ENCODE results near the gene SLC66A1.

SLC66A1 gene

GRCh38 chr1:19321071-19321470 is 8.9 kb downstream of the SLC66A1 start:
- no peak for DNase-seq
- intact Hi-C loops (cut with DNase I) = no loop called here

DNA sequence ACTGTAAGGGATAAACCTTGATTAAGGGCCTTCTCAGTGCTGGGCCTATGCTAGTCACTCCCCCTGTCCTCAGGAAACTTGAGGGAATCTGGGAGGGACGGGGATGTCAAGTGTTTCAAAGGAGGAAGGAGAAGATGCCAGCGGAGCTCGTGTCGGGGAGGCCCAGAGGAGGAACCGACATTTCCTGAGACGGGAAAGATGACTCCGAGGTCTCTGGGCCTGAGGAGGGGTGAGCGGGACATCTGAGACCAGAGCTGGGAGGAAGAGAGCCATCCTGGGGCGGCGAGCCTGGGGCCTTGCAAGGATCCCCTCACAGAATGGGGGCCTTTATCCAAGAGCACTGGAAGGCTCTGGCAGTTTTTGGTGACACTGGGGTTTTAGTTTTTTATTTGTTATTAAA is 10.4 kb downstream of the SLC66A1 start:
- DNase-seq = no peak
- intact Hi-C loops (cut with DNase I) = no loop called here

- DNase-seq = no peak
- intact Hi-C loops (cut with DNase I) = no loop called here
These were observed 12.0 kb downstream of the SLC66A1 start for GRCh38 chr1:19323987-19324664.

- DNase-seq = no peak
- intact Hi-C loops (cut with DNase I) = no loop called here
These were observed 12.5 kb downstream of the SLC66A1 start for GRCh38 chr1:19324665-19324990.

GRCh38 chr1:19325368-19325957 is 13.3 kb downstream of the SLC66A1 start:
- intact Hi-C loops (cut with DNase I) = no loop called here

DNA sequence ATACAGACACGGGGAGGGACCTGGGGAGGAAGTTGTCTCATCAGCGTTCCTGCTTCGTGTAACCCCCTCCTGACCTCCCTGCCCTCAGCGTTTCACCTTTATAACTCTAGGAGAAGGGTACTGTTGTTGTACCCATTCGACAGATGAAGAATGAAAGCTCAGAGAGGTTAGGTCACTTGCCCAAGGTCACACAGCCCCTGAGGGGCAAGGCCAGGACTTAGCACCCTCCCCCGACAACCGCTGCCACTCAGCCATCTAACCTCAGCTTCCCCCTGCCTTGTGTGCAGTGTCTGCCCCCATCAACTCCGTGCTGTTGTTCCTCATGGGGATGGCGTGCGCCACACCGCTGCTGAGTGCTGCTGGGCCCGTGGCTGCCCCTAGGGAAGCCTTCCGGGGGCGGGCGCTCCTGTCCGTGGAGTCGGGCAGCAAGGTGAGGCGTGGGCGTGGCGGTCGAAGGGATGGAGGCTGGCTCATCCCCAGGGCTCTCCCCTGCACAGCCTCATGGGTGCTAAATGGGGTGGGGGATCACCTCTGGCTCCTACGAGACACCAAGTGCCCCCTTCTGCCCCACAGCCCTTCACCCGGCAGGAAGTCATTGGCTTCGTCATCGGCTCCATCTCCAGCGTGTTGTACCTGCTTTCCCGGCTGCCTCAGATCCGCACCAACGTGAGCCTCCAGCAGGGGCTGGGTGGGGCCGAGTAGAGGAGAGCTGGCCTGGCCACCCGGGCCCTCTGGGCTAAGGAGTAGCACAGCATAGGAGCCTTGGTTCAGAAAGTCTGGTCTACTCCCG is 14.0 kb downstream of the SLC66A1 start:
- DNase-seq = no peak
- intact Hi-C loops (cut with DNase I) = no loop called here

More at GRCh38 chr1:19325368-19325957, 13.3 kb downstream of the SLC66A1 start:
- DNase-seq = no peak

GRCh38 chr1:19326748-19327065 is 14.6 kb downstream of the SLC66A1 start:
- no peak for DNase-seq
- intact Hi-C loops (cut with DNase I) = no loop called here

- no peak for DNase-seq
- intact Hi-C loops (cut with DNase I) = no loop called here
These were observed 15.2 kb downstream of the SLC66A1 start for GRCh38 chr1:19327301-19327700.

DNA sequence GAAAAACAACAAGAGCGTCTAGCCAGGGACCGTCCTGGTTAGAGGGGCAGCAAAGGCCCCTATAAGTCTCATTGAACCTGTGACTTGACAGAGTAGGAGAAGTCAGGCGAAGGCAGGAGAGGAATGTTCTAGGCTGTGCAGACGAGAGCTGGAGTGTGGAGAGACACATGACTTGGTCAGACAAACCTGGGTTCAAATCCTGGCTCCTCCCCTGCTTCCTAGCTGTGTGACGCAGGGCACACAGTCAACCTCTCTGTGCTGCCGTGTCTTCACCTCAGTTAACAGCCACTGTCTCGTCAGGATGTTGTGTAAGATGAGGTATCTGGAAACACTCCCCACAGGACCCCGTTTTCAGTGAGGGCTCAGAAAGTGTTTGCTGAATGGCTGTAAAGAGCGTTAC is 15.6 kb downstream of the SLC66A1 start:
- no peak for DNase-seq
- intact Hi-C loops (cut with DNase I) = no loop called here

DNA sequence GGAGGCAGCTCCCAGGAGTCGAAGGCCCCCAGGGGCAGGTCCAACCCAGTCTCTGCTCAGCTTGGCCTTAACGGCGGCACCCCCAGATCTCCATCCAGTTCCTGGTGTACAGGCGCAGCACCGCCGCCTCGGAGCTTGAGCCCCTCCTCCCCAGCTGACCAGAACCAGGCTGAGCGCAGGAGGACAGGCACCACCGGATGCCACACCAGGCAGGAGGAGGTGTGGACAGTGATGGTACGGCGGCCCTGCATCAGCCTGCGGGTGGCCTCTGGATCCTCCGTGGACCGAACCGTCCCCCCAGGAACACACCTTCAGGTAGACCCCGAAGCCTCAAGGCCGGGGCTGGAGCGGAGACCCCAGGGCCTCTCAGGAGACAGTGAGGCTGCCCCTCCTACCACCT is 16.4 kb downstream of the SLC66A1 start:
- no peak for DNase-seq
- intact Hi-C loops (cut with DNase I) = no loop called here

DNA sequence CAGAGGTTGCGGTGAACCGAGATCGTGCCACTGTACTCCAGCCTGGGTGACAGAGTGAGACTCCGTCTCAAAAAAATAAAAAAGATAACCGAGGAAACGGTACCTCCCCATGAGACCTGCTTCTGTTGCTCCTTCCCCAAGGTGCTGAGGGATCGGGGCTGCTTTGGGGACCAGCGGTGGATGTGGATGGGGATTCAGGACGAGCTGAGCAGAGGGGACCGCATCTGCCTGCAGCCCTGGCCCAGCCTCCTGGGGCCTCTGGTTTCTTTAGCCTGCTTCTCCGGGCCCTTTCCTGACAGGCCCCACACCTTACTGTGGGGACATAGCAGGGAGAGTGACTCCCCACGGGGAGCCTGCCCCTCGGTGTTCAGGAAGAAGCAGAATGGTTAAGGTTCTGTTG is 17.1 kb downstream of the SLC66A1 start:
- DNase-seq = no peak
- intact Hi-C loops (cut with DNase I) = no loop called here

DNA sequence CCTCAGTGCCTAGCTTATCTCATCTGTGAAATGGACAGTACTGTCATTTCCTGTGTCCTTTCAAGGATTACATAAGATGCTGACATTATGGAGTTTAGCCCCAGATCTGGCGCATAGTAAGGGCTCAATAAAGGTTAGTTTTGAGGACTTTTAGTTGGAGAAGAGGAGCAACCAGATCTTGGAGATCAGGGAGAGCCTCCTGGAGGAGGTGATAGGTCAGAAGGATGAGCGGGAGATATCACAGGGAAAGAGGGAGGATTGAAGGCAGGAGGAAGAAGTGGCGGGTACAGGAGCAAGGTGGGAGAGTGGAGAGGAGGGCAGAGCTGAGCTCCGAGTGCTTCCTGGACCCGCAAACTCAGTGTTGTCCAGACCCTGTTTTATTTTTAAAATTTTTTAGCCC is 17.5 kb downstream of the SLC66A1 start:
- intact Hi-C loops (cut with DNase I) = no loop called here
- no peak for DNase-seq

GRCh38 chr1:19330449-19331135 is 18.5 kb downstream of the SLC66A1 start:
- intact Hi-C loops (cut with DNase I) = no loop called here
- no peak for DNase-seq

DNA sequence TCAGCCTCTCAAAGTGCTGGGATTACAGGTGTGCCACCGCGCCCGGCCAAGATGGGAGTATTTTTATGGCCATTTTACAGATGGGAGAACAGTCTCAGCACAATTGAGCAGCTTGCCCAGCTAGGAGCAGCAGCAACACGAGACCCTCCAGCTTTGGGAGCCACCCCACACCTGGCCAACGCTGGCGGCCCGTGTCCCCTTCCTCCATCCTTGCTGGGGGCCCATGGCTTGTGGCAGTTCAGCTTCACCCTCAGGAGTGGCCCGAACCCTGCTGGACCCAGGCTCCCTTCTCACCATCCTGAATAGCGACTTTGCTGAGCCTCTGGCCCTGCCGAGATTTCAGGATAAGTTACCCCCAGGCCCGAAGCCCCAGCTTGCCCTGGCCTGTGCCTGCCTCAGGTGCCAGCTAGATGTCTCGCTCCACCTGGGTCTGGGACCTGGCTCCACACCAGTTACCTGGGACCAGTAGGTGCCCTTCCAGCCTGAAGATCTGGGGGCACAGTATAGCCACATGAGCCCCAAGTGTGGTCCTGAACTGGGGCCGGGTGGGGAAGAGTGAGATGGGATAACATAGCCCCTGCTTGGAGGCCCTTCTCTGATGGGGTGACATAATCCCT is 19.2 kb downstream of the SLC66A1 start:
- no peak for DNase-seq
- intact Hi-C loops (cut with DNase I) = no loop called here

- intact Hi-C loops (cut with DNase I) = no loop called here
- no peak for DNase-seq
These were observed 20.7 kb downstream of the SLC66A1 start for GRCh38 chr1:19332832-19333231.

GRCh38 chr1:19333587-19334354 is 21.6 kb downstream of the SLC66A1 start:
- no peak for DNase-seq
- intact Hi-C loops (cut with DNase I) = no loop called here

DNA sequence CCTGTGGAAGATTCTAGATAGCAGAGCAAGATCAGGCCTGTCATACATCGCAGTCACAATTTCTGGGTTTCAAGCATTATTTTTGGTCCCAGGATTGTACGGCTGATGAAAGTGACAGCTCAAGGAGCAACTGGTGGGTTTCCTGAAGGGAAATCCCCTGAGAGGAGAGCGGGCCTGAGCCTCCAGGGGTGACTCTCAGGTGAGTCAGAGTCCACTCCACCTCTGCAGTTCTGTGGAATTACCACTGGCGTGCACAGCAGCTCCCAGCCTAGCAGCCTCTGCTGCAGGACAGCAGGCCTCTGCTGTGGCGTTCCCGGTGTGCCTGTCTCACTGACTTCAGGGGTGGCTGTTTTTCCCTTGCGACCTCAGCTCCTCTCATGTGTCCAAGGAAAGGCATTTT is 24.4 kb downstream of the SLC66A1 start:
- DNase-seq = no peak
- intact Hi-C loops (cut with DNase I) = no loop called here

DNA sequence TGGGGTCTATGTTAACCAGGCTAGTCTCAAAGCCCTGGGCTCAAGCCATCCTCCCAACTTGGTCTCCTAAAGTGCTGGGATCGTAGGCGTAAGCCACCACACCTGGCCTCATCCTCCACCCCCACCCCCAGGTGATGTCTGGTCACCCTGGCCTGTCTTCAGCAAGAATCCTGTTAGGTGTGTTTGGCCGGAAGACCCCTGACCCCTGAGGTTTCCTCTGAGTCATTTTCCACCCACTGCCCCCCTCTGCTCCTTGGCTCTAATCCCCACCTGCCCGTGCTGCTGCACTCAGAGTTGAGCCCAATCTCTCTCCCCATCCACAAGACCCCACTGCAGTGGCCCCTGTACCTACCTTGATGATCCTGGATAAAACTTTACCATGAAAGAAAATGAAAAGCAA is 25.2 kb downstream of the SLC66A1 start:
- DNase-seq = no peak
- intact Hi-C loops (cut with DNase I) = no loop called here

DNA sequence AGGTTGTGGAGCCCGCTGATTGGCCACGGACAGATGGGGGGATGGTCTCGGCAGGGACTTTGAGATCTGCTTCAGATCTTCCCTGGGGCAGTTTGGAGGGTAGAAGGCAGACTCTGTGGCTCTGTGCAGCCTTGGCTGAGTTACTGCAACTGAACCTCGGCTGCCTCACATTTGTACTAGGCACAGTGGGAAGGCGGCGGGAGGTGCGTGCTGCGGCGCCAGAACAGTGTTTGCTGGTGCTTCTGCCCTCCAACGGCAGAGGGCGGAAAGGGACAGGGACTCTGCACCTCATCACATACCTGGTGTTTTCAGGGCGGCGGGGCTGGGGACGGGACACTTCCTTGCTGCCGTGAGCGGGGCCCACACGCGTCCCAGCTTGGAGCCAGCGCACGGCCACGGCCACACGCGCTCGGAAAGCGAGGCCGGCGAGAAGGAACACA is 26.2 kb downstream of the SLC66A1 start:
- DNase-seq = no peak
- intact Hi-C loops (cut with DNase I) = no loop called here
